K562 (cell line): ENCODE results near the gene NAP1L4. TPM values are rescaled to one million over a fixed set of nuclear protein-coding genes. Genes with fewer than 3 reads are reported as not detected.

ENCODE experiments used
- ATAC-seq: fragments of 200-7000 bp; cut with Tn5 transposase; 3 replicates; pipeline ENCODE4 v1.9.1; 2020; ENCODE audit warnings: moderate library complexity
- BruUV-seq: library from RNA; stranded (reverse); fragments of 400-500 nt; replicated peaks from 2 replicates; lab custom pipeline; 2021; lab: Mats Ljungman, UMichigan
- CTCF ChIA-PET: fragments of 300-600 bp; formaldehyde crosslinking; extraction: SDS; loops from one replicate; lab custom pipeline; 2021; ENCODE audit warnings: low intra/inter-chr PET ratio; lab: Yijun Ruan, JAX
- POLR2A ChIA-PET: fragments of 300-600, 350-650 bp; sonication (Branson Sonifier 250); formaldehyde crosslinking; extraction: SDS; loops from one replicate; lab custom pipeline; 2021; ENCODE audit warnings: antibody characterized with exemption, inconsistent platforms; lab: Yijun Ruan, JAX
- DNase-seq, 4 experiments: peaks; one replicate each; pipeline versions ENCODE4 v3.0.0 to v3.0.0-alpha.2; 2011 to 2018; ENCODE audit warnings: low spot score in 3 of 4, mixed read lengths in 3 of 4; ENCODE audit errors: extremely low read depth in 1 of 4
- FAIRE-seq: peaks from 2 replicates; lab custom pipeline; 2011; peaks lifted over from hg19 to GRCh38; lab: Jason Lieb, UNC
- H2AFZ ChIP-seq: 2 replicates; pipeline ENCODE4 v1.6.0; 2011; ENCODE audit warnings: low read depth, low read length, control low read depth, inconsistent platforms
- H3K27ac ChIP-seq: fragments of 200-600 bp; 3 replicates; pipeline ENCODE4 v1.8.0; 2011; ENCODE audit warnings: low read depth, mild to moderate bottlenecking, control low read depth, inconsistent platforms, low read length, moderate library complexity, mixed read lengths; ENCODE audit errors: extremely low read depth
- H3K27me3 ChIP-seq, 2 experiments: fragments of 300-600 bp in 1 of 2; 2 replicates in 1 of 2; 3 replicates in 1 of 2; pipeline versions ENCODE4 v1.6.0 to v1.8.0; 2011; ENCODE audit warnings: inconsistent platforms in 2 of 2, low read length in 2 of 2, mild to moderate bottlenecking in 1 of 2, mixed read lengths in 1 of 2, moderate library complexity in 1 of 2; ENCODE audit not compliant: control insufficient read depth in 2 of 2, insufficient read depth in 2 of 2
- H3K36me3 ChIP-seq: fragments of 300-600 bp; 3 replicates; pipeline ENCODE4 v1.8.0; 2011; ENCODE audit warnings: mild to moderate bottlenecking, low read length, inconsistent platforms; ENCODE audit not compliant: control insufficient read depth, insufficient read depth
- H3K4me1 ChIP-seq, 2 experiments: fragments of 200-600 bp in 1 of 2; replicated peaks in 1 of 2; 2 replicates in 1 of 2; 3 replicates in 1 of 2; pipeline versions ENCODE4 v1.5.1 to v1.8.0; 2011; ENCODE audit warnings: inconsistent platforms in 2 of 2, low read length in 2 of 2, mild to moderate bottlenecking in 1 of 2, mixed read lengths in 1 of 2, moderate library complexity in 1 of 2; ENCODE audit not compliant: control insufficient read depth in 2 of 2, insufficient read depth in 2 of 2
- H3K4me2 ChIP-seq: 2 replicates; pipeline ENCODE4 v1.6.1; 2011; ENCODE audit warnings: low read length, control low read depth, inconsistent platforms, mixed read lengths; ENCODE audit not compliant: insufficient read depth
- H3K4me3 ChIP-seq: fragments of 200-600 bp; sonication (generic), shearing (Covaris generic); 2 replicates; pipeline ENCODE4 v1.5.1; 2016; ENCODE audit warnings: control low read depth, inconsistent platforms
- H3K79me2 ChIP-seq: fragments of 200-600 bp; 3 replicates; pipeline ENCODE4 v1.8.0; 2011; ENCODE audit warnings: low read length, inconsistent platforms; ENCODE audit not compliant: control insufficient read depth, insufficient read depth
- H3K9ac ChIP-seq, 2 experiments: 2 replicates each; pipeline versions ENCODE4 v1.6.0 to v1.6.1; 2011; ENCODE audit warnings: low read depth in 2 of 2, low read length in 2 of 2, control low read depth in 1 of 2, inconsistent platforms in 1 of 2, mild to moderate bottlenecking in 1 of 2, mixed read lengths in 1 of 2; ENCODE audit not compliant: insufficient read depth in 1 of 2
- H3K9me1 ChIP-seq: one replicate; pipeline ENCODE4 v1.6.0; 2011; ENCODE audit warnings: inconsistent platforms, mild to moderate bottlenecking, low read length, moderate library complexity; ENCODE audit not compliant: control insufficient read depth, insufficient read depth
- H3K9me3 ChIP-seq: replicated peaks from 2 replicates; pipeline ENCODE4 v1.5.1; 2011; ENCODE audit warnings: low read depth, low read length, inconsistent platforms; ENCODE audit not compliant: control insufficient read depth, insufficient read depth
- H4K20me1 ChIP-seq: replicated peaks from 2 replicates; pipeline ENCODE4 v1.6.1; 2011; ENCODE audit warnings: low read length, inconsistent platforms, mixed read lengths; ENCODE audit not compliant: control insufficient read depth, insufficient read depth
- GATAD2B ChIP-seq: fragments of 450-650 bp; IDR thresholded peaks from 2 replicates; pipeline ENCODE4 v1.6.1; 2017; ENCODE audit warnings: mild to moderate bottlenecking, borderline replicate concordance
- KAT2B ChIP-seq: IDR thresholded peaks from one replicate; pipeline ENCODE4 v1.6.1; 2012; ENCODE audit warnings: low read depth, mild to moderate bottlenecking, control low read depth, inconsistent platforms, low read length, moderate library complexity
- MCM7 ChIP-seq, 2 experiments: fragments of 450-650 bp; IDR thresholded peaks; 2 replicates each; pipeline ENCODE4 v1.6.1; 2016 to 2018
- MTF1 ChIP-seq: fragments of 250-450 bp; sonication (Bioruptor Pico); IDR thresholded peaks from 2 replicates; pipeline ENCODE4 v1.9.0; 2021; ENCODE audit warnings: moderate library complexity, mild to moderate bottlenecking, inconsistent platforms, borderline replicate concordance
- ZEB2 ChIP-seq: fragments of 450-650 bp; IDR thresholded peaks from 2 replicates; pipeline ENCODE4 v1.6.1; 2016
- ZFX ChIP-seq: sonication (generic); formaldehyde crosslinking; IDR thresholded peaks from 2 replicates; pipeline ENCODE4 v1.8.0; 2022; ENCODE audit warnings: mild to moderate bottlenecking, missing genetic modification reagents, moderate library complexity
- ZNF165 ChIP-seq: fragments of 250-450 bp; sonication (Bioruptor Pico); IDR thresholded peaks from 2 replicates; pipeline ENCODE4 v1.4.0; 2020; ENCODE audit warnings: borderline replicate concordance
- ZNF41 ChIP-seq: fragments of 250-450 bp; sonication (Bioruptor Pico); conservative IDR thresholded peaks from 2 replicates; pipeline ENCODE4 v1.4.0; 2020; ENCODE audit warnings: mild to moderate bottlenecking
- WGBS: fragments of 100-300 bp; shearing (Covaris generic); methylation state at CpG from one replicate; pipeline ENCODE4 v1.1.6; 2016; ENCODE audit warnings: low coverage, mixed read lengths; ENCODE audit not compliant: insufficient coverage; ENCODE audit errors: missing lambda C conversion rate; 5-methylcytosine and 5-hydroxymethylcytosine counted together
- in situ Hi-C: fragments of 300-500 bp; cut with MboI; formaldehyde crosslinking; loops from 4 replicates; pipeline ENCODE4 v1.15.0; 2018; ENCODE audit warnings: inconsistent platforms, mixed read lengths
- intact Hi-C: fragments of 100-400 bp; cut with micrococcal nuclease; formaldehyde crosslinking; loops from 2 replicates; pipeline ENCODE4 v1.14.2; 2022
- polyA plus RNA-seq, 8 experiments: library from polyadenylated mRNA; depleted of rRNA in 4 of 8; stranded (reverse) in 5 of 8; unstranded in 3 of 8; fragments of >200 nt; fragmentation: Nextera tagmentation in 2 of 8; fragmentation: Illumina TruSeq in 1 of 8; extraction: Ambion mirVana in 2 of 8; extraction: Trizol in 1 of 8; gene quantifications; 2 replicates each; pipeline versions ENCODE4 v1.2.1 to v1.2.3, GENCODE V29; 2011 to 2014; ENCODE audit warnings: inconsistent platforms in 1 of 8, missing spikeins in 1 of 8
- total RNA-seq, 7 experiments: library from RNA; depleted of rRNA in 6 of 7; stranded (reverse); fragments of >200 nt in 6 of 7; fragmentation: Illumina TruSeq in 2 of 7; extraction: Trizol in 2 of 7; gene quantifications; 2 replicates each; pipeline versions ENCODE4 v1.2.1 to v1.2.3, GENCODE V29; 2011 to 2021; ENCODE audit warnings: low replicate concordance in 1 of 7
- TF ChIP-seq, protein P1 (sequence below): fragments of 450-650 bp; IDR thresholded peaks from 2 replicates; pipeline ENCODE4 v1.6.1; 2016; ENCODE audit warnings: mild to moderate bottlenecking, moderate library complexity

The NAP1L4 gene
- total and polyA plus RNA-seq, 9 of the 15 experiments (the other 6 are each of a cell fraction or from before 2014, with no cell fraction given) = 34.1 to 237 (median 179) TPM

DNA sequence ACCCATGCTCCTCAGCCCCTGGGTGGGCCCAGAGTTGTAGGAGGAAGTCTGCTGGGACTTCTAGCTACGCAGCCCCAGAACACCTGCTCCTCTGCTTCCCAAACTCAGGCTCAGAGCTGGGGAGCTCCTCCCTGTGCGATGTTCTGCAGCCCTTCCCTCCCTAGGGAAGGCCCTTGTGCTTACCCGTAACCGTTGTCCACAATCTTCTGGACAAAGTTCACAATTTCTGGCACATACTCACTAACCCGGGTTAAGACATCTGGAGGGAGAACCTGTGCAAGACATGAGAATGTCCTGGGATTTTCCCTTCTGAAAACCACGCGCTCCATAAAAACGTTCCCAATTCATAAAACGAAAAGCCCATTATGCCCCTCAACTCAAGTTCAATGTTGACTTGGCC, 36.7 kb upstream of the NAP1L4 start:
- intact Hi-C loops (no loop called here), in situ Hi-C loops (no loop called here)
- H3K9me3 ChIP-seq = no peaks in the 10 kb centered on the region
- no peak overlapping the region for H3K4me3 ChIP-seq
- 91% methylated on average over 8 of the region's 9 CpGs for WGBS
- FAIRE-seq (no peak), DNase-seq (no peak), ATAC-seq (no peak)
- no peak overlapping the region for H3K4me2 ChIP-seq
- no peaks in the 10 kb centered on the region; the same call in 1 of the 2 replicates for H4K20me1 ChIP-seq
- peaks cover 69% of the 10 kb centered on the region for H3K36me3 ChIP-seq
- H3K27ac ChIP-seq = no peak overlapping the region
- CTCF ChIA-PET = no interaction called here
- BruUV-seq = no TSS peak
- peak overlapping the region in 1 of 2 experiments; percentile 12; a peak in 1 of 4 replicates for H3K9ac ChIP-seq
- peaks cover 0 to 3% of the 10 kb centered on the region in 2 experiments; a peak in 1 of 5 replicates for H3K4me1 ChIP-seq
- H3K9me1 ChIP-seq = no peaks in the 10 kb centered on the region
- POLR2A ChIA-PET = interaction anchor here (0.6 kb wide), 1 partner anchor 9 kb away, joined by 3 read pairs; no protein-coding TSS in a partner anchor
- no peaks in the 10 kb centered on the region for H3K27me3 ChIP-seq
- H2AFZ ChIP-seq = no peak overlapping the region
- no peaks in the 10 kb centered on the region for H3K79me2 ChIP-seq
- TF ChIP-seq, protein P1, sequence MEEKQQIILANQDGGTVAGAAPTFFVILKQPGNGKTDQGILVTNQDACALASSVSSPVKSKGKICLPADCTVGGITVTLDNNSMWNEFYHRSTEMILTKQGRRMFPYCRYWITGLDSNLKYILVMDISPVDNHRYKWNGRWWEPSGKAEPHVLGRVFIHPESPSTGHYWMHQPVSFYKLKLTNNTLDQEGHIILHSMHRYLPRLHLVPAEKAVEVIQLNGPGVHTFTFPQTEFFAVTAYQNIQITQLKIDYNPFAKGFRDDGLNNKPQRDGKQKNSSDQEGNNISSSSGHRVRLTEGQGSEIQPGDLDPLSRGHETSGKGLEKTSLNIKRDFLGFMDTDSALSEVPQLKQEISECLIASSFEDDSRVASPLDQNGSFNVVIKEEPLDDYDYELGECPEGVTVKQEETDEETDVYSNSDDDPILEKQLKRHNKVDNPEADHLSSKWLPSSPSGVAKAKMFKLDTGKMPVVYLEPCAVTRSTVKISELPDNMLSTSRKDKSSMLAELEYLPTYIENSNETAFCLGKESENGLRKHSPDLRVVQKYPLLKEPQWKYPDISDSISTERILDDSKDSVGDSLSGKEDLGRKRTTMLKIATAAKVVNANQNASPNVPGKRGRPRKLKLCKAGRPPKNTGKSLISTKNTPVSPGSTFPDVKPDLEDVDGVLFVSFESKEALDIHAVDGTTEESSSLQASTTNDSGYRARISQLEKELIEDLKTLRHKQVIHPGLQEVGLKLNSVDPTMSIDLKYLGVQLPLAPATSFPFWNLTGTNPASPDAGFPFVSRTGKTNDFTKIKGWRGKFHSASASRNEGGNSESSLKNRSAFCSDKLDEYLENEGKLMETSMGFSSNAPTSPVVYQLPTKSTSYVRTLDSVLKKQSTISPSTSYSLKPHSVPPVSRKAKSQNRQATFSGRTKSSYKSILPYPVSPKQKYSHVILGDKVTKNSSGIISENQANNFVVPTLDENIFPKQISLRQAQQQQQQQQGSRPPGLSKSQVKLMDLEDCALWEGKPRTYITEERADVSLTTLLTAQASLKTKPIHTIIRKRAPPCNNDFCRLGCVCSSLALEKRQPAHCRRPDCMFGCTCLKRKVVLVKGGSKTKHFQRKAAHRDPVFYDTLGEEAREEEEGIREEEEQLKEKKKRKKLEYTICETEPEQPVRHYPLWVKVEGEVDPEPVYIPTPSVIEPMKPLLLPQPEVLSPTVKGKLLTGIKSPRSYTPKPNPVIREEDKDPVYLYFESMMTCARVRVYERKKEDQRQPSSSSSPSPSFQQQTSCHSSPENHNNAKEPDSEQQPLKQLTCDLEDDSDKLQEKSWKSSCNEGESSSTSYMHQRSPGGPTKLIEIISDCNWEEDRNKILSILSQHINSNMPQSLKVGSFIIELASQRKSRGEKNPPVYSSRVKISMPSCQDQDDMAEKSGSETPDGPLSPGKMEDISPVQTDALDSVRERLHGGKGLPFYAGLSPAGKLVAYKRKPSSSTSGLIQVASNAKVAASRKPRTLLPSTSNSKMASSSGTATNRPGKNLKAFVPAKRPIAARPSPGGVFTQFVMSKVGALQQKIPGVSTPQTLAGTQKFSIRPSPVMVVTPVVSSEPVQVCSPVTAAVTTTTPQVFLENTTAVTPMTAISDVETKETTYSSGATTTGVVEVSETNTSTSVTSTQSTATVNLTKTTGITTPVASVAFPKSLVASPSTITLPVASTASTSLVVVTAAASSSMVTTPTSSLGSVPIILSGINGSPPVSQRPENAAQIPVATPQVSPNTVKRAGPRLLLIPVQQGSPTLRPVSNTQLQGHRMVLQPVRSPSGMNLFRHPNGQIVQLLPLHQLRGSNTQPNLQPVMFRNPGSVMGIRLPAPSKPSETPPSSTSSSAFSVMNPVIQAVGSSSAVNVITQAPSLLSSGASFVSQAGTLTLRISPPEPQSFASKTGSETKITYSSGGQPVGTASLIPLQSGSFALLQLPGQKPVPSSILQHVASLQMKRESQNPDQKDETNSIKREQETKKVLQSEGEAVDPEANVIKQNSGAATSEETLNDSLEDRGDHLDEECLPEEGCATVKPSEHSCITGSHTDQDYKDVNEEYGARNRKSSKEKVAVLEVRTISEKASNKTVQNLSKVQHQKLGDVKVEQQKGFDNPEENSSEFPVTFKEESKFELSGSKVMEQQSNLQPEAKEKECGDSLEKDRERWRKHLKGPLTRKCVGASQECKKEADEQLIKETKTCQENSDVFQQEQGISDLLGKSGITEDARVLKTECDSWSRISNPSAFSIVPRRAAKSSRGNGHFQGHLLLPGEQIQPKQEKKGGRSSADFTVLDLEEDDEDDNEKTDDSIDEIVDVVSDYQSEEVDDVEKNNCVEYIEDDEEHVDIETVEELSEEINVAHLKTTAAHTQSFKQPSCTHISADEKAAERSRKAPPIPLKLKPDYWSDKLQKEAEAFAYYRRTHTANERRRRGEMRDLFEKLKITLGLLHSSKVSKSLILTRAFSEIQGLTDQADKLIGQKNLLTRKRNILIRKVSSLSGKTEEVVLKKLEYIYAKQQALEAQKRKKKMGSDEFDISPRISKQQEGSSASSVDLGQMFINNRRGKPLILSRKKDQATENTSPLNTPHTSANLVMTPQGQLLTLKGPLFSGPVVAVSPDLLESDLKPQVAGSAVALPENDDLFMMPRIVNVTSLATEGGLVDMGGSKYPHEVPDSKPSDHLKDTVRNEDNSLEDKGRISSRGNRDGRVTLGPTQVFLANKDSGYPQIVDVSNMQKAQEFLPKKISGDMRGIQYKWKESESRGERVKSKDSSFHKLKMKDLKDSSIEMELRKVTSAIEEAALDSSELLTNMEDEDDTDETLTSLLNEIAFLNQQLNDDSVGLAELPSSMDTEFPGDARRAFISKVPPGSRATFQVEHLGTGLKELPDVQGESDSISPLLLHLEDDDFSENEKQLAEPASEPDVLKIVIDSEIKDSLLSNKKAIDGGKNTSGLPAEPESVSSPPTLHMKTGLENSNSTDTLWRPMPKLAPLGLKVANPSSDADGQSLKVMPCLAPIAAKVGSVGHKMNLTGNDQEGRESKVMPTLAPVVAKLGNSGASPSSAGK = no peak
- no peak for TF ChIP-seq ZEB2
- no peak for TF ChIP-seq ZFX (CRISPR knock-in tag)
- no peak for TF ChIP-seq ZNF165 (CRISPR knock-in tag)
- TF ChIP-seq GATAD2B = no peak
- no peak for TF ChIP-seq KAT2B
- TF ChIP-seq MTF1 (CRISPR knock-in tag) = no peak
- no peak for TF ChIP-seq ZNF41 (CRISPR knock-in tag)
- TF ChIP-seq MCM7 (IDR thresholded peaks at IDR 0.05) = no peak
